ENCODE measurements around the gene RFX3. TPM values are rescaled to one million over a fixed set of nuclear protein-coding genes. Genes with fewer than 3 reads are reported as not detected.

RFX3 gene
- total RNA-seq, 6 donors from 2014 or later: 7.3 to 32.0 (median 19.9) TPM

DNA sequence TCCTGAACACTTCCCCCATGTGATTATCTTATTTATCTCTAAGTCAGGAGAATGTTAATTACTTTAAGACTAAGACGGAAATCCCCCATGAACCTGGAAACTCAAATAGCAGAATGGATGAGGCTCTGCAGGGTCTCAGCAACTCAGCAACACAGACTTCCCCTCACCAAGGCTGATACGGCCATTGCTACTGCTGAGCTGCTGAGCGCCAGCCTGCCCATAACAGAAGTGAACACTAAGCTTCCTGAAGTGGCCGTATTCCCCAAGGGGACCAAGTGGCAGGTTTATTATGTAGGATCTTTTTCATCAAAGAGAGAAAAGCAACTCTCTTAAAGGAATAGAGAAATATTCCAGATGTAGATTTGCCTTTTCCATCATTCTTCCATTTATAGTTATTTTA lies 311.1 kb downstream of the RFX3 start:
- no peaks in the 10 kb centered on the region for H3K4me1 ChIP-seq
- H3K27me3 ChIP-seq: no peaks in the 10 kb centered on the region
- no peaks in the 10 kb centered on the region for H3K9me3 ChIP-seq
- ATAC-seq (ENCODE audit: low FRiP score in 2 of 2) (no peak), DNase-seq (no peak)
- no peak overlapping the region for H3K27ac ChIP-seq
- TF ChIP-seq POLR2AphosphoS5 (IDR thresholded peaks at IDR 0.05) (no peak), POLR2A (IDR thresholded peaks at IDR 0.05) (no peak), EP300 (IDR thresholded peaks at IDR 0.05) (no peak)
- TF ChIP-seq, protein P1, sequence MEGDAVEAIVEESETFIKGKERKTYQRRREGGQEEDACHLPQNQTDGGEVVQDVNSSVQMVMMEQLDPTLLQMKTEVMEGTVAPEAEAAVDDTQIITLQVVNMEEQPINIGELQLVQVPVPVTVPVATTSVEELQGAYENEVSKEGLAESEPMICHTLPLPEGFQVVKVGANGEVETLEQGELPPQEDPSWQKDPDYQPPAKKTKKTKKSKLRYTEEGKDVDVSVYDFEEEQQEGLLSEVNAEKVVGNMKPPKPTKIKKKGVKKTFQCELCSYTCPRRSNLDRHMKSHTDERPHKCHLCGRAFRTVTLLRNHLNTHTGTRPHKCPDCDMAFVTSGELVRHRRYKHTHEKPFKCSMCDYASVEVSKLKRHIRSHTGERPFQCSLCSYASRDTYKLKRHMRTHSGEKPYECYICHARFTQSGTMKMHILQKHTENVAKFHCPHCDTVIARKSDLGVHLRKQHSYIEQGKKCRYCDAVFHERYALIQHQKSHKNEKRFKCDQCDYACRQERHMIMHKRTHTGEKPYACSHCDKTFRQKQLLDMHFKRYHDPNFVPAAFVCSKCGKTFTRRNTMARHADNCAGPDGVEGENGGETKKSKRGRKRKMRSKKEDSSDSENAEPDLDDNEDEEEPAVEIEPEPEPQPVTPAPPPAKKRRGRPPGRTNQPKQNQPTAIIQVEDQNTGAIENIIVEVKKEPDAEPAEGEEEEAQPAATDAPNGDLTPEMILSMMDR (IDR thresholded peaks at IDR 0.05): no peak
- H3K36me3 ChIP-seq: no peaks in the 10 kb centered on the region
- no peak overlapping the region for H3K4me3 ChIP-seq
- WGBS, 2 donors: 49 to 62% methylated on average over 4 of the region's 4 CpGs

GRCh38 chr9:3205421-3206095 lies 320.2 kb downstream of the RFX3 start:
- no peak for DNase-seq
- no peak overlapping the region for H3K4me3 ChIP-seq

DNA sequence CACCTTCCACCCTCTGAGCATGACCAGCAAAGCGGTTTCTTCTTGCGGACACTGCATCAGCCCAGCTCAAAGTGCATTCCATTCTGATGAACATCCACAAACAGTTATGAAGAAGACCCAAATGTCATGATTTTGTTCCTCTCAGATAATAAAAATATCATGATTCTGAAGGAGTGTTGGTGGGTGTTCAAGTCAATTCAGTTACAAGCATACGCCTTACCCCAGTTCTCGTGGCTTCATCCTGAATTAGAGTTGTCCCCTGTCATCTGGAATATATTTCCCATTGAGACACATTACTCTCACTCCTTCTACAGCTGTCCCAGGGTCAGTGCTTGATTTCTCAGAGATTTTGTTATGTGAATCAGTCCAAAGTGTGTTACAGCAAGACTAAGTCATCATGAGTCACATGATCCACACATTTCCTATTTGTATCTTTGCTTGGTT lies 325.4 kb downstream of the RFX3 start:
- no peak for ATAC-seq (ENCODE audit: low FRiP score in 2 of 2)
- H3K27me3 ChIP-seq: no peaks in the 10 kb centered on the region
- no peak overlapping the region for H3K4me3 ChIP-seq
- no peak for DNase-seq
- 84 to 89% methylated on average over 4 of the region's 4 CpGs for WGBS, 2 donors
- H3K36me3 ChIP-seq: no peaks in the 10 kb centered on the region
- H3K9me3 ChIP-seq: no peaks in the 10 kb centered on the region
- no peak overlapping the region for H3K27ac ChIP-seq
- no peaks in the 10 kb centered on the region for H3K4me1 ChIP-seq
- no peak for TF ChIP-seq POLR2AphosphoS5 (IDR thresholded peaks at IDR 0.05)
- TF ChIP-seq, protein P1 (IDR thresholded peaks at IDR 0.05): no peak
- no peak for TF ChIP-seq EP300 (IDR thresholded peaks at IDR 0.05)

More at GRCh38 chr9:3205421-3206095, 320.2 kb downstream of the RFX3 start:
- no peak for ATAC-seq (ENCODE audit: low FRiP score in 2 of 2)
- Histone ChIP-seq H3K27me3 (no peaks in the 10 kb centered on the region), H3K9me3 (no peaks in the 10 kb centered on the region), H3K27ac (no peak overlapping the region), H3K4me1 (no peaks in the 10 kb centered on the region), H3K36me3 (no peaks in the 10 kb centered on the region)
- TF ChIP-seq EP300 (IDR thresholded peaks at IDR 0.05) (no peak), POLR2AphosphoS5 (IDR thresholded peaks at IDR 0.05) (no peak), POLR2A (IDR thresholded peaks at IDR 0.05) (no peak)
- TF ChIP-seq, protein P1 (IDR thresholded peaks at IDR 0.05): no peak
- 50 to 62% methylated on average over 1 of the region's 1 CpG for WGBS, 2 donors

GRCh38 chr9:3193791-3194190 lies 332.0 kb downstream of the RFX3 start:
- H3K9me3 ChIP-seq: no peaks in the 10 kb centered on the region
- WGBS, 2 donors: 66 to 71% methylated on average over 4 of the region's 4 CpGs
- DNase-seq (no peak), ATAC-seq (ENCODE audit: low FRiP score in 2 of 2) (no peak)
- no peak overlapping the region for H3K27ac ChIP-seq
- no peak overlapping the region for H3K4me3 ChIP-seq
- no peaks in the 10 kb centered on the region for H3K27me3 ChIP-seq
- no peaks in the 10 kb centered on the region for H3K36me3 ChIP-seq
- TF ChIP-seq, protein P1 (IDR thresholded peaks at IDR 0.05): no peak
- TF ChIP-seq POLR2AphosphoS5 (IDR thresholded peaks at IDR 0.05) (no peak), POLR2A (IDR thresholded peaks at IDR 0.05) (no peak), EP300 (IDR thresholded peaks at IDR 0.05) (no peak)
- H3K4me1 ChIP-seq: no peaks in the 10 kb centered on the region

- Histone ChIP-seq H3K4me3 (no peak overlapping the region), H3K27ac (no peak overlapping the region), H3K27me3 (no peaks in the 10 kb centered on the region), H3K36me3 (no peaks in the 10 kb centered on the region), H3K4me1 (no peaks in the 10 kb centered on the region), H3K9me3 (no peaks in the 10 kb centered on the region)
- ATAC-seq (ENCODE audit: low FRiP score in 2 of 2) (no peak), DNase-seq (no peak)
- TF ChIP-seq, protein P1 (IDR thresholded peaks at IDR 0.05): no peak
- TF ChIP-seq POLR2A (IDR thresholded peaks at IDR 0.05) (no peak), POLR2AphosphoS5 (IDR thresholded peaks at IDR 0.05) (no peak)
- WGBS, 2 donors: 57 to 58% methylated on average over 5 of the region's 5 CpGs
Measured at GRCh38 chr9:3191715-3192114, 334.1 kb downstream of the RFX3 start.
